GM12801 (cell line): ENCODE data around the gene QTRT2.

ENCODE experiments used
- TF ChIP-seq, protein P1 (sequence below): IDR thresholded peaks from one replicate; pipeline ENCODE4 v1.5.1; 2011; ENCODE audit warnings: control low read depth; ENCODE audit not compliant: insufficient read length; ENCODE audit errors: extremely low read depth

Gene QTRT2

GRCh38 chr3:114057011-114057347 lies 442 bp downstream of the QTRT2 start:
- TF ChIP-seq, protein P1, sequence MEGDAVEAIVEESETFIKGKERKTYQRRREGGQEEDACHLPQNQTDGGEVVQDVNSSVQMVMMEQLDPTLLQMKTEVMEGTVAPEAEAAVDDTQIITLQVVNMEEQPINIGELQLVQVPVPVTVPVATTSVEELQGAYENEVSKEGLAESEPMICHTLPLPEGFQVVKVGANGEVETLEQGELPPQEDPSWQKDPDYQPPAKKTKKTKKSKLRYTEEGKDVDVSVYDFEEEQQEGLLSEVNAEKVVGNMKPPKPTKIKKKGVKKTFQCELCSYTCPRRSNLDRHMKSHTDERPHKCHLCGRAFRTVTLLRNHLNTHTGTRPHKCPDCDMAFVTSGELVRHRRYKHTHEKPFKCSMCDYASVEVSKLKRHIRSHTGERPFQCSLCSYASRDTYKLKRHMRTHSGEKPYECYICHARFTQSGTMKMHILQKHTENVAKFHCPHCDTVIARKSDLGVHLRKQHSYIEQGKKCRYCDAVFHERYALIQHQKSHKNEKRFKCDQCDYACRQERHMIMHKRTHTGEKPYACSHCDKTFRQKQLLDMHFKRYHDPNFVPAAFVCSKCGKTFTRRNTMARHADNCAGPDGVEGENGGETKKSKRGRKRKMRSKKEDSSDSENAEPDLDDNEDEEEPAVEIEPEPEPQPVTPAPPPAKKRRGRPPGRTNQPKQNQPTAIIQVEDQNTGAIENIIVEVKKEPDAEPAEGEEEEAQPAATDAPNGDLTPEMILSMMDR, result no peak

DNA sequence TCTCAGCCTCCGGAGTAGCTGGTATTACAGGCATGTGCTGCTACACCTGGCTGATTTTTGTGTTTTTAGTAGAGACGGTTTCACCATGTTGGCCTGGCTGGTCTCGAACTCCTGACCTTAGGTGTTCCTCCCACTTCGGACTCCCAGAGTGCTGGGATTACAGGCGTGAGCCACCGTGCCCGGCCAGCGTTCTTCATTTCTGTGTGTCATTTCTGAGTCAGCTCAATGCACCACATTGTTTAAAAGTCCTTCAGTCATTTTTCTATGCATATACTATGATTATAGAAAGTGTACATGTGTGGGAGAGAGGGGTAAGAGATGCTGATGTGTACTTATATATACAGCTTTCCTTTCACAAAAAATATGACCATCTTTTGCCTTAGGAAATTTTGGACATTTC lies 2.1 kb downstream of the QTRT2 start:
- TF ChIP-seq, protein P1, result no peak

DNA sequence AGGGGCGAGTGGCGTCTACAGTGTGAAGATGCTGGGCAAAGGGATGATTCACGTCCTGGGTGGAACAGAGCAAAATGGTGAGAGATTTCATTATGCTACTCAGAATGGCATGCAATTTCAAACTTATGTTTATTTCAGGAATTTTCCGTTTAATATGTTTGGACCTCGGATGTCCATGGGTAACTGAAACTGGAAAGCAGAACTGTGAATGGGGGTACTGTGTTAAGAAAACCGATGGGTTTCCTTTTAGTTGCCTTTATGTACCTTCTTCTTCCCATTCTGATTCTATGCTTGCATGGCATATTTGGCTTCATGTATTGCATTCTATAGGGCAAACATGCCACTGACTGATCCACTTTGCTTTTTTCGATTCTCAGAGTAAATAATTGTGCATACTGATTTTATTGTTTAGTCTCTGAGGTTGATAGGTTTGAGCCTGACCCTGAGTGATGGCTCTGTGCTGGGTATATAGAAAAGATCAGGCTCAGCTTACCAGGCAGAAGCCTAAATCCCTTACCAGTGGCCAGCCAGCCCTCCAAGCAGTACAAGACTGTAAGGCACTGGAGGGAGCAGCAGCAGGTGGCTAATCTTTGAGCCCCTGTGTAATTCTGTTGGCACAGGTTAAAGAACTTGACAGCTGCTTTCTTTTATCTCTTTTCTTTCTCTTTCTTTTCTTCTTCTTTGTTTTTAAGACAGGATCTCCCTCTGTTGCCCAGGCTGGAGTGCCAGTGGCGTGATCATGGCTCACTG lies 4.5 kb downstream of the QTRT2 start:
- TF ChIP-seq, protein P1, result no peak

DNA sequence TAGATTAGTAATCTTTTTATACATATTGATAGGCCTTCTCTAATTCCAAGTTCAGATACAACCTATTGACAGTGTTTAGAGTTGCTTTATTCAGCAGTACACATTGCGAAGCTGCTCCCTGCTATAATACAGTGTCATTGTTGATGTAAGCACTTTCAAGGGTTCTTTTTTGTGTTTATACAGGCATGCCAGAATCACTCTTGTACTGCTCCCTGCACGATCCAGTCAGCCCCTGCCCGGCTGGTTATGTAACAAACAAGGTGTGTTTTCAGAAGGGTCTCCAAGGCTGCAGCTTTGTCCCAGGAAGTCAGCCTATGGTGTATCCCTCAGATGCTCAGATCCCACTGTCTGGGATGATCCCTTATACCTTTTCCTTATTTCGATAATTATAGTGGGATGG lies 11.3 kb downstream of the QTRT2 start:
- TF ChIP-seq, protein P1, result no peak

DNA sequence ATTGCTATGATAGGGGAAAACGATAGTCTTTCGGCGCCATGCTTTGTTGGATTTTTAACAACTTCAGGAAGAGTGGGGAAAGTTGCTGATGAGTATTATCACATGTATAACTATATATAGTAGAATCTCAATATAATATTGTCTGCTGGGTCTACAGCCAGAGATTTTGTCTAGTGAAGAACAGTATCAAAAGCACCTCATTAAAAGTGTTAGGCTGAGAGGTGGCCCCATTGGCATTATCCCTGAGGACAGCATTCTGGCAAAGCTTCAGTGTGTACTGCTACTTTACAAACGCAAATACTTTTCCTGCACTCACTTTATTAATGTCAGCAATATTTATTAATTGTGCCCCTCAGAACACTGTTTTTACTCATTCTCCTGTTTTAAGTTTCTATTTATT lies 11.8 kb downstream of the QTRT2 start:
- TF ChIP-seq, protein P1, result no peak

GRCh38 chr3:114071786-114072185 lies 15.2 kb downstream of the QTRT2 start:
- TF ChIP-seq, protein P1, result no peak

- TF ChIP-seq, protein P1, result no peak
These were observed 20.2 kb downstream of the QTRT2 start for GRCh38 chr3:114076711-114077110.
